HG03442 (cell line): ENCODE measurements around the gene ESPNL.

Source experiments
- ATAC-seq: cut with Tn5 transposase; IDR thresholded peaks from one replicate; pipeline ENCODE4 v1.9.1; 2021; ENCODE audit warnings: mild to moderate bottlenecking, moderate library complexity; ENCODE audit not compliant: unreplicated experiment

The ESPNL gene

DNA sequence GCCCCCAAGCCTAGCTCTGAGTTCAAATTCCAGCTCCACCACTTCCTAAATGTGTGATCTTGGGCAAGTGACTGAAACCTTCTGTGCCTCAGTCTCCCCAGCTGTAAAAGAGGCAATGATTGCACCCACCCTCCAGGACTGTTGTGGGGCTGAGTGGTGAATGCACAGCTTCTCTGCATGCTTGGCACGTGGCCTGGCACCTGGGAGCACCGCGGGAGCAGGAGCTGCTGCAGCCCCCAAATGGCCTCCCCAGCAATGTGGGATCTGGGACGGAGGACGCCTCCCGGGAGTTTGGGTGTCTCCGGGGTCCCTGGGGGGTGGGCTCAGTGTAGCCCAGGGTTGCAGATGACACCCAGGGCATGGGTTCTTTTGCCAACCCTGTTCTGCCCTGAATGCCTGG, 39.9 kb downstream of the ESPNL start:
- no peak for ATAC-seq

DNA sequence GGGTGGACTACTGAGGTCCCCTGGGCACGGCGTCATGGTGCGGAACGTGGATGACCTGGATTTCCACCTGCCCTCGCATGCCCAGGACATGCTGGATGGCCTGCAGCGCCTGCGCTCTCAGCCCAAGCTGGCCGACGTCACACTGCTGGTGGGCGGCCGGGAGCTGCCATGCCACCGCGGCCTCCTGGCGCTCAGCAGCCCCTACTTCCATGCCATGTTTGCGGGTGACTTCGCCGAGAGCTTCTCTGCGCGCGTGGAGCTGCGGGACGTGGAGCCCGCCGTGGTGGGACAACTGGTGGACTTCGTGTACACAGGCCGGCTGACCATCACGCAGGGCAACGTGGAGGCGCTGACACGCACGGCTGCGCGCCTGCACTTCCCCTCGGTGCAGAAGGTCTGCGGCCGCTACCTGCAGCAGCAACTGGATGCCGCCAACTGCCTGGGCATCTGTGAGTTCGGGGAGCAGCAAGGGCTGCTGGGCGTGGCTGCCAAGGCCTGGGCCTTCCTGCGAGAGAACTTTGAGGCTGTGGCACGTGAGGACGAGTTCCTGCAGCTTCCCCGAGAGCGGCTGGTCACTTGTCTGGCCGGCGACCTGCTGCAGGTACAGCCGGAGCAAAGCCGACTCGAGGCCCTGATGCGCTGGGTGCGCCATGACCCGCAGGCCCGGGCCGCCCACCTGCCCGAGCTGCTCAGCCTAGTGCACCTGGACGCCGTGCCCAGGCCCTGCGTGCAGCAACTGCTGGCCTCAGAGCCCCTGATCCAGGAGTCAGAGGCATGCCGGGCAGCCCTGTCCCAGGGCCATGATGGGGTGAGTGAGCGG, 40.8 kb downstream of the ESPNL start:
- ATAC-seq = no peak

DNA sequence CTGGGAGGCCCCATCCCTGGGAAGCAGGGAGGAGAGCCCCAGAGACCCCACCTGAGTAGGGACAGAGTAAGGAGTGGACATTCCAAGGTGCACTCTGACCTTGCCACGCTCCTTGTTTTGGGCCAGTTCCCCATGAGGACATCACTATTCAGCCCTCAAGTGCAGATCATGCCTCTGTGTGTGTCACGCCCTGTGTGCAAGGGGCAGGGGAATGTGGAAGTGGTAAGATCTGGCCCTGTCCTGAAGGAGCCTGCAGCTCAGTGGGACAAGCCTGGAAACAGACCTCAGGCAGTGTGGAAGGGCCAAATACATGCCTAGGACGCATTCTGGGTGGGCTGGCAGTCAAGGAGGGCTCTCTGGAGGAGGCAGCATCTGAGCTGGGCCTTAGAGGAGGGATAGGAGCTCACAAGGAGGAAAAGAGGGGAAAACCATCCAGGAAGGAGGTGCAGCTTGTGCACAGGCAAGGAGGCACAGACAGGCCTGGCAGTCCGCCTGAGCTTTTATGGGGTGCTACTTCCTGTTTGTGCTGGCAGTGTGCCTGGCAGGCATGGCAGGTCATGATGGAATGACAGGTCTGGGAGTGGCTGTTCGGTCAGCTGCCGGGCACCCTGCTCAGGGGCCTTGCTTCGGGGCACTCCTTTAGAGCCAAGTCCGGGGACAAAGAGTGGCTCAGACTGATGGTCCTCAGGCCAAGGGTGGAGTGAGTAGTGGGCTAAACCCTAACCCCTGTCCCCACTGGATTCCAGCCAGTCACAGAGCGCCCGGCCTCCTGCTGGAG, 41.6 kb downstream of the ESPNL start:
- no peak for ATAC-seq

DNA sequence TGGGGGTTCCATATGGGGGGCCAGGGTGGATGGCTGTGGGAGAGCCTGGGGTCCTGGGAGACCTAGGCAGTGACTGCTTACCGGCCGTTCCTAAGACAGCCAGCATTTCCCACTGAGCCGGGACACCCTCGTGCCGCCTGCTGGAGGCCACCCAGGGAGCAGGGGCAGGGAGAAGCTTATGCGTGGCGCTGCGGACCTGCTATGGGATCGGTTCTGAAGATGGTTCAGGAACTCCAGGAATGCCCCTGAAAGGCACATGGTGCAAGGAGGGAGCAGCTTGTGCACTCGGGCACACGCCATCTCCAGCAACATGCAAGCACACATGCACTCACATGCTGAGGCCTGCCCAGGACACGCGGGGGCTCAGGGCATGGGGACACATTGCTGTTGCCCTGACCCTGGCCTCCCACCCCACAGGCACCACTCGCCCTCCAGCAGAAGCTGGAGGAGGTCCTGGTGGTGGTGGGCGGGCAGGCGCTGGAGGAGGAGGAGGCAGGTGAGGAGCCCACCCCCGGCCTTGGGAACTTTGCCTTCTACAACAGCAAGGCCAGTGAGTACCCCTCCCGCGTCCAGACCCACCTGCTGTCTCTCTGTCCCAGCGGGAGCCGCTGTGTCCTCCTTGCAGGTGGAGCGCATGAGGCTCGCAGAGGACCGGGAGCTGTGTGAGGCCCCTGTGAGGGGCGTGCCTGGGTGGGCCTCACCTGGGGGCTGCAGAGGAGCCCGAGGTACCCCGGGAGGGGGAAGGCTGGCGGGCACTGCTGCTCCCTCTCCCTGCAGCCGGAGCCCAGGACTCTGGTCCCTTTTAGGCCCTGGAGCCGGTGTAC, 42.5 kb downstream of the ESPNL start:
- ATAC-seq = no peak

DNA sequence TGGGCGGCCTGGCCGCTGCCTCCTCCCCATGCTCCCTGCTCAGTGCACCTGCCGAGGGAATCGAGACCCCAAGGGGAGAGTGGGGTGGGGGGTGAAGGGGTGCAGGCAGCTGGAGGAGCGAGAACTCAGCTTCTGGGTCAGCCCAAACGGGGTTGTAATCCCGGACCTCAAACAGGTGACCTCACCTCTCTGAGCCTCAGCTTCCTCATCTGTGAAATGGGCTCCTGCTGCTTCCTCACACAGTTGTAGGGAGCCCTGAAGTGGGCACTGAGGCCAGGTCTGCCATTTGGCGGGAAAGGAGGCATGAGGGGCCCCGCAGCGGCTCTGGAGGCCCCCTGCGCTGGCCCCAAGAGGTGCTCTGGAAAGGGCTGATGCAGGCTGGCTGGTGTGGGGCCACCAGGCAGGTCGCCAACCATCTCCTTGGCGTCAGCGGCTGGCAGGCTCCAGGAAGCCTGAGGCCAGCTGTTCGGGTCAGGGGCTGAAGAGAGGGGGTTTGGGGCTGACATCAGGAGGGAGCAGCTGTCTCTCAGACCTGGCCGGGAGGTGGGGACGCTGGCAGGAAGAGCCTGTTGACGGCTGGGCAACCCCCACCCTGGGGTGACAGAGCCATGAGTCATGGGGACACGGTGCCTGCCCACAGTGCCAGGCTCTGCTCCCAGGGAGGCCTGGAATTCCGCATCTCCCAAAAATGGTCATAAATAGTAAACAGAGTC, 43.3 kb downstream of the ESPNL start:
- no peak for ATAC-seq

DNA sequence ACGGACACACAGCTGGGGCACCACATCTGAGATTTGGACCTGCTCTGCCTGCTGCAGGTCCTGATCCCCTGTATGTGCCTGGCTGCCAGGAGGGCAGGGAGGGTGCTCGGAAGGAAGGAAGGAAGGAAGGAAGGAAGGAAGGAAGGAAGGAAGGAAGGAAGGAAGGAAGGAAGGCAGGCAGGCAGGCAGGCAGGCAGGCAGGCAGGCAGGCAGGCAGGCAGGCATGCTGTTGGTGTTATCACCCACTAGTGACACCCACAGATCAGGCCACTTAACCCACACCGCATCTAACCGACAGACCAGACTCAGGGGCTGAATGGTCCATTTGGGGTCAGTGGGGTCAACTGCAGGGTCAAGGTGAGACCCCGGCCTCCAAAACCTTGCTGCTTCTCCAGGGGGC, 44.1 kb downstream of the ESPNL start:
- no peak for ATAC-seq

DNA sequence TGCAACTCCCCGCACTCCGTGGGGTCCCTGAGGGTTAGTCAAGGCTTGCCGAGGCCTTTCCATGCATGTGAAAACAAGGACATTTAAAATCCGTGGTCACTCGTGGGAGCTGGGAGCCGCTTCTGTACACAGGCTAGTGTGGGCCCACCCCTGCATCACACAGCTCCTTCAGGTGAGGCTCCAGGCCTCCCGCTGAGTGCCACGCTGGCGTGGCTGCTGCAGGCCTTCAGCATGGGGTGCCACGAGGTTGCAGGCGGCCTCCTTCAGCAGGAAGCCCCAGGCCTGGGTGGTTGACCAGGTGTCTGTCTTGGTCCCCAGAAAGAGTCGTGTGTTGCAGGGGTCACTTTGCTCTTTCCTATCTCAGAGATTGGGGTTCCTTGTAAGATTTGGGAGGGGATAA, 44.9 kb downstream of the ESPNL start:
- ATAC-seq = no peak

DNA sequence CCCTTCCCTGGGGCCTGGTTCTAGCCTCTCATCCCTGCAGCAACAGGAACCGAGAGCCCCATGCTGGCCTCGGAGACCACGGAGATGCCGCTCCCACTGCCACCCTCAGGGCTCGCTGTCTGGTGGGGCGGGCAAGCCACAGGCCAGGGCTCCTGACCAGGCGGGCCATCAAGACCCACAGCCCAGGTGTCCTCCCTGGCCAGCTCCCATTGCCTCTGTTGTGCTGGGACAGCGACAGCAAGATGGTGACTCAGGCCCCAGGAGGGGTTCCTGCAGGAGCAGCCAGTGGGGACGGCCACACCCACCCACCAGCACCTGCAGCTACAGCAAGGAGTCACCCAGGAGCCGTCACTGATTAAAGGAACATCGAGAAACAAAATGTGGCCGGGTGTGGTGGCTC, 45.7 kb downstream of the ESPNL start:
- no peak for ATAC-seq

DNA sequence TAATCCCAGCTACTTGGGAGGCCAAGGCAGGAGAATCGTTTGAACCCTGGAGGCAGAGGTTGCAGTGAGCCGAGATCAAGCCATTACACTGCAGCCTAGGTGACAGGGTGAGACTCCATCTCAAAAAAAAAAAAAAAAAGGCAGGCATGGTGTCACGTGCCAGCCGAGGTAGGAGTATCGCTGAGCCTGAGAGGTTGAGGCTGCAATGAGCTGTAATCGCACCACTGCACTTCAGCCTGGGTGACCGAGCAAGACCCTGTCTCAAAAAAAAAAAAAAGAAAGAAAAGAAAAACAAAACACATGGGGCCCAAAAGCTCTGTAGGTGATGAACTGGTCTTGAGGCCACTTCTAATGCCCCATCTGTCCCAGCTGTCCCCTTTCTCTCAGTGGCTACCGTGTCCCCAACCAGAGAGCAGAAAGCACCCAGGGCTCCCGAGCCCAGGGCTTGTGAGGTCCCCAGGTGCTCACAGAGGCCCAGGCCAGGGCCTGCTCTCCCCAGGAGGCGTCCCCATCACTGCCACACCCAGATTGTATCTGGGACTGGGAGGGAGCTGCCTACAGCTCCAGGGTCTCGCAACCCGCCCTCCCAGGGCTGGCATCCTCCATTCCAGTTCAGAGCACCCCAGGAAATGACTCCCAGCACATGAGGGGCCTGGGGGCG, 46.9 kb downstream of the ESPNL start:
- ATAC-seq = no peak

DNA sequence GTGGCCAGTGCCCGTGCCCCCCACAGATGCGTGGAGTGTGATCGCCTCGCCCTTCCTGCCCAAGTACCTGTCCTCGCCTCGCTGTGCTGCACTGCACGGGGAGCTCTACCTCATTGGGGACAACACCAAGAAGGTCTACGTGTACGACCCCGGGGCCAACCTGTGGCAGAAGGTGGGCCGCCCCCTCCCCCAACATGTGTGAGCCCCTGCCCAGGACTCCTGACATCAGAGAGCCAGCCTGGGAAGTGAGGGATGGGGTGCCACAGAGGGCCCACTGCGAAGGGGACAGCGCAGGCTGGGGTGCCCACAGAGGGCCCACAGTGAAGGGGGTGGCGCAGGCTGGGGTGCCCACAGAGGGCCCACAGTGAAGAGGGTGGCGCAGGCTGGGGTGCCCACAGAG, 48.8 kb downstream of the ESPNL start:
- ATAC-seq = no peak

DNA sequence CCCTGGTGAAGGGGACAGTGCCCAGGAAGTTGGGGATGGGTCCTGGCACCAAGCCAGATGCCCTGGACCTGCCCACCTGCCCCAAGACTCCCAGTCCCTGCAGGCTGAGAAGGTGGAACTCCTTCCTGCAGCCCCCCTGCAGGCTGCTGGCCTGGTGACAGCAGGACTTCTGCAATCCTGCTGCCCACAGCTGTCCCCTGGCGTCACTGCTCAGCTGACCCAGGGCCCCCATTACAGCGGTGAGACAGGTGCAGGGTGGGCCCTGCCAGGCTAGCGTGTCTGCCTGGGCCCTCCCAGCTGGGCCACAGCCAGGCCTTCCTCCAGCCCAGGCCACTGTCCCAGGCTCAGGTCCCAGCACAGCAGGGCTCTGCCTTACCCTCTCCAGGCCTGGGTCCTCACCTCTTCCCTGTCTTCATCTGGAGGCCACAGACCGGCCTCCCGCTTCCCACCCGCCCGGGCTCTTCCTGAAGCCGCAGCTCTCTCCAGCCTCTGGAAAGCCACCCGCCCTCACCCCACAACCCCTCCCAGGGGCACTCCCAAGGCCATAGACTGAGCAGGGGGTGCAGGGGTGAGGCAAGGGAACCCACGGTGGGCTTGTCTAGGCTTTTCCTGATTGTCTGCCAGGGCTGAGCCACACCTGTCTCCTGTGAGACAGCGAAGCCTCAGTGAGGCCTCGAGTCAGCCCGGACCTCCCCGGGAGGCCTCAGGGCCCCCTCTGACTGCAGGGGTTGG, 49.9 kb downstream of the ESPNL start:
- ATAC-seq = no peak

DNA sequence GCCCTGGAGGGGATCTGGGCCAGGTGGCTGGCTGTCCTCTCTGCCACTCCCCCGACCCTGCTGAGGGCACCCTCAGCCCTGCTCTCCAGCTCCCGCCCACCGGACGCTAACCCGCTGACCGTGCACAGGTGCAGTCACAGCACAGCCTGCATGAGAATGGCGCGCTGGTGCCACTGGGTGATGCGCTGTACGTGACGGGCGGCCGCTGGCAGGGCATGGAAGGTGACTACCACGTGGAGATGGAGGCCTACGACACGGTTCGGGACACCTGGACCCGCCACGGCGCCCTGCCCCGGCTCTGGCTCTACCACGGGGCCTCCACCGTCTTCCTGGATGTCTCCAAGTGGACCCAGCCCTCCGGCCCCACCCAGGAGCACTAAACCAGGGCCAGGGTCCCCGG, 50.5 kb downstream of the ESPNL start:
- no peak for ATAC-seq

DNA sequence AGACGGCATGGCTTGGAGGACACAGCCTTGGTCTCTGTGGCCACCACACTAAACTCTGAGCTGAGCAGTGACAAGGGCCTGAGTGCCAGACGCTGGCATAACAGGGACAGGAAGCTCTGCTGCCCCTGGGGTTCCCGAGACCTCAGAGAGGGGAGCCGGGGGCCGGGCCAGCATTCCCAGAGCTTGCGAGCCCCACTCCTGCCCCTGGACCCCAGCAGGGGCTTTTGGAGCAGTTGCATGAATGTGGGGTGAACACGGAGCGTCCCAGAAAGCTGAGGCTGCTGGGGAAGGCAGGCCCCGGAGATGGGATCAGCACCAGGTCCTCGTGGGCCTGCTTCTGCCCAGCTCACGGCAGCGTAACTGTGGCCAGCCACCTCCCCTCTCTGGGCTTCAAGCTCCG, 51.1 kb downstream of the ESPNL start:
- no peak for ATAC-seq

DNA sequence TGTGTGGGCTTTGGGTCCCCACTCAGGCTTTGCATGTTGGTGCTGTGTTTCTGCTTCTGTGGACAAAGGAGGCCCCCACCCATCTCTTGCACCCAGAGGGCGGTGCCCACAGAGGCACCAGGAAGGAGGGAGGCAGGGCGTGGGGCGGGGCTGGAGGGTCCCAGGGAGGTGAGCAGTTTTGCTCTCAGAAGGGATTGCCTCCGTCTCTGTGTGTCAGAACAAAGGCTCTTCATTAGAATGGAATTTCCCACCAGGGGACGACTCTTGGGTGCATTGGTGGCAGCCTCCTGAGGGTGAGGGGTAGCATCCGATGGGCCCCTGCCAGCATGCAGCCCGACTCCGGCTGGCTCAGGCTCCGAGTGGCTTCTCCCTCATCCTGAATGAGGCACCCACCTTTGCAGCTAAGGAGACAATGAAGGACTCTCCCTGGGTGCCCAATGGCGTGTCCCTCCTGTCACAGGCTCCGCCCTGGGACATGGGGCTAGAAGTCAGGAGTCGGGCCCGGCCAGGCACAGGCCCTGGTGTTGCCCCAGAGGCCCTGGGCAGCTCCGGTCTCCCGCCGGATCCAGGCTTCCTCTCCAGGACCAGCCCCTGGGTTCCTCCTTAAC, 51.6 kb downstream of the ESPNL start:
- no peak for ATAC-seq

DNA sequence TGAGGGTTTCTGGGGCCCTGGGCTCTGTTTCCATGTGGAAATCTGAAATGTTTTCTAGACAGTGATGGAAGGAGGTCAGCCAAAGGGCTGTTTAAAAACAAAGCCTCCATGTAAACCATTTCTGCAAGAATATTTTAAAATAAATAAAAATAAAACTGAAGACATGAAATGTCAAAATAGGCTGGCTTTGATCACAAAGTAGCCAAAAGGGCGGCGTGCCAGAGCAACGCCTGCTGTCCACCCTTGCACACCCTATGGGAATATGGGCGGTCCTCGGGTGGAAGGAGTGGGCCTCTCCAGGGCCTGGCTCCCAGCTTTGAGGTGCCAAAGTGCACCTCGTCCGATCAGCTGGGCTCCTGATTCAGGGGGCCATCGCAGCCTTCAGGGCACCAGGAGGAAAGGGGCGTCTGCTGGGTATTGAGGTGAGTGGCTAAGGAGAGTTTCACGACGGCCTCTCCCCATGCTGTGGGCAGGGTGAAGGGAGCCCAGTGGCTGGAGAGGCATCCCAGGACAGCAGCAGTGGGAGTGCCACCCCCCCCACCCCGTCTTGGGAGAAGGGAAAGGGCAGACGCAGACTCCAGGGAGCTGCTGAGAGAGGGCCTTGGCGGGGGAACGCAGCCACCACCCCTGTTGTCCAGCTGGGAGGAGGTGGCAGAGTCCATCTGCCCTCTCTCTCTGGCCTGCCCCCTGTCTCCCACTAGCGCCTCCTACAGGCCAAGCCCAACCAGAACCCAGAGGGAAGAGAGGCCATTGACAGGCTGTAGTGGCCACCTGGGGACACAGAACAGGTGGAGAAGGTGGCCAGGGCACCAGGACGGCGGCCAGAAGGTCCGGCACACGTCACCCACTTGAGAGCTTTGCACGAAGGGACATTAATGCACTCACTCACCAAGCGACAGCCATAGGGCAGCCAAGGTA, 52.9 kb downstream of the ESPNL start:
- ATAC-seq = no peak

DNA sequence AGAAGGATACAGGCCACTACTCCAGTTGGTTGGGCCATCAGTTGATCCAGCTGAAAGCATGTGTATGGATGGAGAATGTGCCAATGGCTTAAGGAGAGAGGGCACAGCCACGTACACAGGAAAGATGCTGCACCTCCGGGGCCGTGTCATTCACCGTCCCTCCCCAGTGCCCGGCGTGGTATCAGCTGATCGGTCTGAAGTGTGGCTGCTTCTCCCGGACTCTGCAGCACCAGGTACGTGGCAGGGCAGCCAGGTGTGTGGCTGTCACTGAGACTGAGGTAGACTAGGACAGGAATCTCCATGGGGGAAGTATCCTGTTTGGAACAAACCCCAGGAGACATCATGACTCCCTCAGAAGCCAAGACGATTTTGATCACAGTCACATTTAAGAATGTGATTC, 54.4 kb downstream of the ESPNL start:
- no peak for ATAC-seq

DNA sequence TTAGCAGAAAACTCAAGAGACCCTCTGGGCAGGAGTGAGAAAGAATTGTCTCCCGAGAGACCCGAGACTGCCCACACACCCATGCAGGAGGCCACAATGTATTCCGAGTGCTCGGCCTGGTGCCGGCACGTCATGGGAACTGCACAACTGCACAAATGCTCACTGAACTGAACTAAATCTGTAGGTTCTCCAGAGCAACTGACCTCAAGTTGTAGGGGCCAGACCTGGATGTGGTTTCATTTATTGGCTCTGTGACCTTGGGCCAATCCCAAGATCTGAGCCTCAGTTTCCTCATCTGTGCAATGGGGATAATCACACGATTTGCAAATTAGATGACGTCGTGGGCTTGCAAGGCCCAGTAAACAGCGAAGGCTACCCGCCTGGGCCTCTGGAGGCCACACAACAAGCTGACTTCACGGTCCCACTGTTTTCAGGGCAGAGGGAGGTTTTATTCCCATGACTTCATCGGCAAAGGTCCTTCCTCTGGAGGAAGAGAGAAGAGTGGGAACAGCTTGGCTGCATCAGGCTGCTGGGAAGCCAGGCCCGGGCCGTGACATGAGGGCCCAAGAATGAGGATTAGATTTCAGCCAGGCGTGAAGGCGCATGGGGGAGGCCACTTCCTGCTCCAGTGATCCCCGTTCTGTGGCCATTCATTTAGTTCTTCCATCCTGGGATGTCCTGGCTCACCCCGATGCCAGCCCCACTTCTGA, 55.1 kb downstream of the ESPNL start:
- ATAC-seq = no peak
